ENCODE data around the gene POLR3E. TPM values are rescaled to one million over a fixed set of nuclear protein-coding genes. Genes with fewer than 3 reads are reported as not detected.

Gene POLR3E
- total RNA-seq, 4 donors from 2014 or later, result 48.1 to 102 (median 67.0) TPM

- DNase-seq (ENCODE audit: low spot score in 2 of 2), result no peak
- Histone ChIP-seq H3K9me3 (no peaks in the 10 kb centered on the region), H3K27ac (no peak overlapping the region), H3K27me3 (no peaks in the 10 kb centered on the region), H3K4me3 (no peak overlapping the region), H3K4me1 (no peaks in the 10 kb centered on the region), H3K36me3 (peaks cover 0 to 100% (median 23%) of the 10 kb centered on the region in 3 donors)
- WGBS, 2 donors, result 97% methylated on average over 17 to 18 of the region's 19 CpGs
- TF ChIP-seq EP300 (IDR thresholded peaks at IDR 0.05), result no peak
- TF ChIP-seq CTCF (IDR thresholded peaks at IDR 0.05), result no peak
- no peak for TF ChIP-seq POLR2A (IDR thresholded peaks at IDR 0.05)
These were observed 30.7 kb upstream of the POLR3E start for GRCh38 chr16:22266546-22266945.

- Histone ChIP-seq H3K9me3 (no peaks in the 10 kb centered on the region), H3K36me3 (peaks cover 0 to 100% (median 23%) of the 10 kb centered on the region in 3 donors), H3K4me3 (no peak overlapping the region), H3K27me3 (no peaks in the 10 kb centered on the region), H3K4me1 (no peaks in the 10 kb centered on the region), H3K27ac (no peak overlapping the region)
- TF ChIP-seq EP300 (IDR thresholded peaks at IDR 0.05) (no peak), POLR2A (IDR thresholded peaks at IDR 0.05) (no peak), CTCF (IDR thresholded peaks at IDR 0.05) (no peak)
- 87 to 90% methylated on average over 8 of the region's 8 CpGs for WGBS, 2 donors
- no peak for DNase-seq (ENCODE audit: low spot score in 2 of 2)
These were observed 29.4 kb upstream of the POLR3E start for GRCh38 chr16:22267764-22268163.

- no peak overlapping the region for H3K4me3 ChIP-seq
- no peak overlapping the region for H3K27ac ChIP-seq
- 90 to 92% methylated on average over 3 of the region's 3 CpGs for WGBS, 2 donors
- no peaks in the 10 kb centered on the region for H3K4me1 ChIP-seq
- peaks cover 0 to 100% (median 19%) of the 10 kb centered on the region in 3 donors for H3K36me3 ChIP-seq
- no peak for DNase-seq (ENCODE audit: low spot score in 2 of 2)
- no peaks in the 10 kb centered on the region for H3K27me3 ChIP-seq
- no peak for TF ChIP-seq CTCF (IDR thresholded peaks at IDR 0.05)
- no peak for TF ChIP-seq POLR2A (IDR thresholded peaks at IDR 0.05)
- TF ChIP-seq EP300 (IDR thresholded peaks at IDR 0.05), result no peak
- H3K9me3 ChIP-seq, result no peaks in the 10 kb centered on the region
These were observed 26.7 kb upstream of the POLR3E start for GRCh38 chr16:22270525-22270924.

- H3K4me1 ChIP-seq, result no peaks in the 10 kb centered on the region
- TF ChIP-seq POLR2A (IDR thresholded peaks at IDR 0.05) (no peak), EP300 (IDR thresholded peaks at IDR 0.05) (no peak), CTCF (IDR thresholded peaks at IDR 0.05) (no peak)
- WGBS, 2 donors, result 78 to 81% methylated on average over 8 of the region's 8 CpGs
- peaks cover 0 to 100% (median 18%) of the 10 kb centered on the region in 3 donors for H3K36me3 ChIP-seq
- H3K9me3 ChIP-seq, result no peaks in the 10 kb centered on the region
- no peak overlapping the region for H3K4me3 ChIP-seq
- DNase-seq (ENCODE audit: low spot score in 2 of 2), result no peak
- no peak overlapping the region for H3K27ac ChIP-seq
- no peaks in the 10 kb centered on the region for H3K27me3 ChIP-seq
These were observed 24.1 kb upstream of the POLR3E start for GRCh38 chr16:22272870-22273650.

GRCh38 chr16:22274916-22275315 is 22.3 kb upstream of the POLR3E start:
- no peaks in the 10 kb centered on the region for H3K4me1 ChIP-seq
- no peak for TF ChIP-seq EP300 (IDR thresholded peaks at IDR 0.05)
- TF ChIP-seq CTCF (IDR thresholded peaks at IDR 0.05), result no peak
- no peak for TF ChIP-seq POLR2A (IDR thresholded peaks at IDR 0.05)
- no peaks in the 10 kb centered on the region for H3K27me3 ChIP-seq
- no peak for DNase-seq (ENCODE audit: low spot score in 2 of 2)
- WGBS, 2 donors, result 97% methylated on average over 1 of the region's 1 CpG
- H3K4me3 ChIP-seq, result no peak overlapping the region
- no peak overlapping the region for H3K27ac ChIP-seq
- H3K36me3 ChIP-seq, result peaks cover 0 to 100% (median 4%) of the 10 kb centered on the region in 3 donors
- no peaks in the 10 kb centered on the region for H3K9me3 ChIP-seq

Data from tibial nerve (tissue), 4 donors.